Heart left ventricle (tissue), 16 donors: ENCODE data around the gene CYP2S1. TPM values are rescaled to one million over a fixed set of nuclear protein-coding genes. Genes with fewer than 3 reads are reported as not detected.

Source experiments
- ATAC-seq, 4 donors: fragments of 200-7000 bp; cut with Tn5 transposase; one replicate each; pipeline ENCODE4 v1.9.1; 2020 to 2022; ENCODE audit warnings: moderate library complexity in 4 of 4, mild to moderate bottlenecking in 3 of 4, moderate number of reproducible peaks in 1 of 4
- DNase-seq, 5 donors: peaks; one replicate each; pipeline ENCODE4 v3.0.0-alpha.2; 2020
- H3K27ac ChIP-seq, 12 donors: fragments of 200-600 bp; sonication (generic) in 4 of 12; one replicate each; pipeline versions ENCODE4 v1.5.0 to v1.8.0; 2016 to 2022; ENCODE audit warnings: mild to moderate bottlenecking in 2 of 12
- H3K27me3 ChIP-seq, 9 donors: fragments of 200-600 bp; sonication (generic) in 2 of 9; one replicate each; pipeline versions ENCODE4 v1.5.1 to v1.8.0; 2016 to 2022; ENCODE audit warnings: mild to moderate bottlenecking in 3 of 9
- H3K36me3 ChIP-seq, 9 donors: fragments of 200-600 bp; sonication (generic) in 2 of 9; one replicate each; pipeline versions ENCODE4 v1.5.0 to v1.8.0; 2018 to 2022; ENCODE audit warnings: mild to moderate bottlenecking in 2 of 9
- H3K4me1 ChIP-seq, 12 donors: fragments of 200-600 bp; sonication (generic) in 4 of 12; one replicate each; pipeline versions ENCODE4 v1.5.0 to v1.8.0; 2016 to 2022; ENCODE audit warnings: mild to moderate bottlenecking in 3 of 12
- H3K4me3 ChIP-seq, 12 donors: fragments of 200-600 bp; sonication (generic) in 4 of 12; one replicate each; pipeline versions ENCODE4 v1.5.0 to v1.8.0; 2017 to 2022; ENCODE audit warnings: mild to moderate bottlenecking in 9 of 12, moderate library complexity in 4 of 12
- H3K9me3 ChIP-seq, 12 donors: fragments of 200-600 bp; sonication (generic) in 4 of 12; one replicate each; pipeline versions ENCODE4 v1.5.0 to v1.8.0; 2016 to 2022; ENCODE audit warnings: mild to moderate bottlenecking in 1 of 12
- CTCF ChIP-seq, 12 donors: fragments of 200-600 bp; sonication (generic) in 4 of 12; IDR thresholded peaks; one replicate each; pipeline versions ENCODE4 v1.5.0 to v1.8.0; 2018 to 2022; ENCODE audit warnings: antibody characterized with exemption in 12 of 12, mild to moderate bottlenecking in 5 of 12
- POLR2A ChIP-seq, 2 donors: fragments of 450-650 bp; IDR thresholded peaks; one replicate each; pipeline ENCODE4 v1.6.1; 2017; ENCODE audit warnings: antibody characterized with exemption in 2 of 2, mild to moderate bottlenecking in 2 of 2, moderate library complexity in 2 of 2
- WGBS, 4 donors: extraction: QIAGEN DNeasy Blood & Tissue Kit in 2 of 4; methylation state at CpG; one replicate each; pipeline versions ENCODE4 v1.1.5 to v1.1.7; 2013 to 2018; 5-methylcytosine and 5-hydroxymethylcytosine counted together
- intact Hi-C, 10 donors: fragments of 100-400 bp; cut with DNase I; formaldehyde crosslinking; loops; one replicate each; pipeline versions ENCODE4 v1.11.1 to v1.14.2; 2022
- polyA plus RNA-seq, 2 donors: library from polyadenylated mRNA; stranded (reverse); fragments of 200-250 nt; gene quantifications; one replicate each; pipeline ENCODE4 v1.2.3, GENCODE V29; 2013
- total RNA-seq, 9 donors: library from RNA; depleted of rRNA in 2 of 9; stranded (reverse); fragments of >200 nt in 2 of 9; fragmentation: NEBNext Ultra II Directional in 3 of 9; extraction: Animal tissue kit (Norgen Biotek cat#: 25700) in 3 of 9; gene quantifications; one replicate each; pipeline versions ENCODE4 v1.1.0 to v1.2.4, GENCODE V29; 2016 to 2023
- donor health status: ischemic (EF 13 %, LVEDD 7.1; RV severe dilation, severe dysfunction).
- donor health status: healthy with polysubstance abuse.
- donor health status: DM: no; HTN: yes; CAD: no.
- donor health status: DM: no; HTN: no; CAD: no.
- donor health status: ischemic (EF 25% LVEDD 6.9; RV normal size, moderate dysfunction).
- donor health status: ischemic (EF 25% LVEDD 5.7; RV mildly dilated, moderate dysfunction).
- donor health status: healthy.
- donor health status: DM: yes; HTN: yes; CAD: no.
- donor health status: ischemic (EF 35%, LVEDD 5.7; RV mildly dilated, moderate dysfunction).
- donor health status: nonischemic (EF 11% LVEDD 7.7; RV severe dilation, severe dysfunction).
- donor health status: DM: yes; HTN: yes; CAD: no.
- donor health status: PGD.
- donor health status: ischemic (EF 29% LVEDD 5.4; RV normal size, mild dysfunction).
- donor health status: nonischemic (EF 23%, LVEDD 6.1; RV moderate dilation, normal function).

CYP2S1 gene
- total and polyA plus RNA-seq, 11 donors: 0.11 to 3.8 (median 0.35) TPM

- no peak for TF ChIP-seq POLR2A (IDR thresholded peaks at IDR 0.05)
- no peak for TF ChIP-seq CTCF (IDR thresholded peaks at IDR 0.05)
- H3K27ac ChIP-seq: no peak overlapping the region
- no peaks in the 10 kb centered on the region for H3K27me3 ChIP-seq
- H3K36me3 ChIP-seq: peaks cover 0 to 88% (median 7%) of the 10 kb centered on the region in 9 donors
- ATAC-seq: no peak
- WGBS, 4 donors: 82 to 85% (median 82%) methylated on average over 4 of the region's 4 CpGs
- peak in 1 of 5 donors; percentile 3 for DNase-seq
- no peaks in the 10 kb centered on the region for H3K9me3 ChIP-seq
- intact Hi-C loops: no loop called here
- H3K4me1 ChIP-seq: peaks cover 0 to 11% (median 0%) of the 10 kb centered on the region in 12 donors
- H3K4me3 ChIP-seq: no peak overlapping the region
Observed at GRCh38 chr19:41235480-41235879, 42.5 kb downstream of the CYP2S1 start.

DNA sequence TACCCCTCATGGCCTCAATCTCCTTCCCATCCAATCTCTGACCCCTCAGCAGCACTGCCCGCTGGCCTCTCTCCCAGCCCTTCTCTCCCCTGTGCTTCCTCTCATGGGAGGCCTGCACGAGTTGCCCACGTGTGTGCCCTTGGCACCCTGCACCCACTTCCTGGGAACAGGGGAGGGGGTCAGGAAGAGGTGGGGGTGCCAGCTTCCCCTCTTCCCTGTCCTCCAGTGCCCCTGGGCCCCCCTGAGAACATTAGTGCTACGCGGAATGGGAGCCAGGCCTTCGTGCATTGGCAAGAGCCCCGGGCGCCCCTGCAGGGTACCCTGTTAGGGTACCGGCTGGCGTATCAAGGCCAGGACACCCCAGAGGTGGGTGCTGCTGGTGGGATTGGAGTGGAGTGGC lies 45.2 kb downstream of the CYP2S1 start:
- H3K27me3 ChIP-seq: no peaks in the 10 kb centered on the region
- ATAC-seq (no peak), DNase-seq (peak in 1 of 5 donors; percentile 53)
- 78 to 84% (median 80%) methylated on average over 10 of the region's 10 CpGs for WGBS, 4 donors
- H3K4me3 ChIP-seq: no peak overlapping the region
- H3K36me3 ChIP-seq: peaks cover 0 to 95% (median 12%) of the 10 kb centered on the region in 9 donors
- TF ChIP-seq CTCF (IDR thresholded peaks at IDR 0.05): no peak
- no peak for TF ChIP-seq POLR2A (IDR thresholded peaks at IDR 0.05)
- intact Hi-C loops: no loop called here
- H3K4me1 ChIP-seq: peaks cover 0 to 5% (median 0%) of the 10 kb centered on the region in 12 donors
- H3K27ac ChIP-seq: no peak overlapping the region
- H3K9me3 ChIP-seq: no peaks in the 10 kb centered on the region

GRCh38 chr19:41239363-41239762 lies 46.3 kb downstream of the CYP2S1 start:
- 79 to 86% (median 84%) methylated on average over 9 of the region's 9 CpGs for whole genome bisulfite sequencing, 4 donors
- ATAC-seq (no peak), DNase-seq (peak in 1 of 5 donors; percentile 3)
- Histone ChIP-seq H3K9me3 (no peaks in the 10 kb centered on the region), H3K27ac (no peak overlapping the region), H3K4me1 (no peaks in the 10 kb centered on the region), H3K36me3 (peaks cover 0 to 94% (median 11%) of the 10 kb centered on the region in 9 donors), H3K27me3 (no peaks in the 10 kb centered on the region), H3K4me3 (no peak overlapping the region)
- intact Hi-C loops: no loop called here
- TF ChIP-seq POLR2A (IDR thresholded peaks at IDR 0.05) (no peak), CTCF (IDR thresholded peaks at IDR 0.05) (no peak)

DNA sequence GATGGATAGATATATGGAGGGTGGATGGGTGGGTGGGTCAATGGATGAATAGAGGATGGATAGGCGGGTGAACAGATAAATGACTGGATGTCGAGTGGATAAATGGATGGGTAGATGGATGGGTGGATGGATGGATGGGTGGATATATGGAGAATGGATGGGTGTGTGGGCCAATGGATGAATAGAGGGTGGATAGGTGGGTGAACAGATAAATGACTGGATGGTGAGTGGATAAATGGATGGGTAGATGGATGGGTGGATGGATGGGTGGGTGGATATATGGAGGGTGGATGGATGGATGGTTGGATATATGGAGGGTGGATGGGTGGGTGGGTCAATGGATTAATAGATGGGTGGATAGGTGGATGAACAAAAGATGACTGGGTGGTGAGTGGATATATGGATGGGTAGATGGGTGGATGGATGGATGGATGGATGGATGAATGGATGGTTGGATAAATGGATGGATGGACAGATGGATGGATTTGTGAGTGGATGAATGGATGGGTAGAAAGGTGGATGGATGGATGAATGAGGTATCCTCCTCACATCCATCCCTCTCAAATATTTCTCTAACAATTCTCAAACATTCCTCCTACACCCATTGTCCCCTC lies 47.0 kb downstream of the CYP2S1 start:
- H3K4me1 ChIP-seq: no peaks in the 10 kb centered on the region

More for the DNA sequence above, 47.0 kb downstream of the CYP2S1 start:
- ATAC-seq (no peak), DNase-seq (no peak)
- intact Hi-C loops: no loop called here
- no peak overlapping the region for H3K4me3 ChIP-seq
- H3K36me3 ChIP-seq: peaks cover 0 to 94% (median 18%) of the 10 kb centered on the region in 9 donors
- H3K9me3 ChIP-seq: no peaks in the 10 kb centered on the region
- H3K27me3 ChIP-seq: no peaks in the 10 kb centered on the region
- TF ChIP-seq POLR2A (IDR thresholded peaks at IDR 0.05) (no peak), CTCF (IDR thresholded peaks at IDR 0.05) (no peak)
- H3K27ac ChIP-seq: no peak overlapping the region
- 70 to 98% (median 92%) methylated on average over 2 of the region's 2 CpGs for WGBS, 4 donors
